ENCODE results near the gene ZC3H12A. TPM values are rescaled to one million over a fixed set of nuclear protein-coding genes. Genes with fewer than 3 reads are reported as not detected.

The ZC3H12A gene
- total RNA-seq, 1 experiment from 2014 or later, result 6.7 TPM

DNA sequence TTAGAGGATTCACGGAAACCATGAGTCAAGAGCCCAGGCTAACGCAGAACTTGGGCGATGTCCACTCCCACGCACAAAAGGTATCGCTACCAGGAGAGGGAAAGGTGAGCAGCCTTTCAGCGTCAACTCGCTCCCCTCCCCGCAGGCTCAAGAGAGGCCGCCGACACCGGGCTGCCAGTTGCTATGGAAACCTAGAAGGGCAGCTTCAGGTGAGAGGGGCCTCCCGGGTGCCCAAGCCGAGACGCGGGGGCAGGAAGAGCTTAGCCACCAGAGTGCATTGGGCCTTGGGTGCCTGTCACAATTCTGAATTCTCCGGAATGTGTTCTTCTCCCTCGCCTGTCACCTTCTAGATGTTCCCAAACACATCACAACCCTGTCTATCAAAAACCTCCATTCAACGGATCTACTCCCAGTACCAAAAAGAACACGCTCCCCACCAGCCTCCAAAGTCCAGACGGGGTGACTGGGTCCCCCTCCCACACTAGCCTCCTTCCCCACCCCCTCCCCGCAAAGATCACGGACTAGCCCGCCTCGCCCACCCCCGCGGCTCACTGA lies 39.5 kb downstream of the ZC3H12A start:
- H4K5ac ChIP-seq (ENCODE audit: insufficient read length, low read depth, low read length), result no peak overlapping the region
- Mint-ChIP-seq H3K9me3 (no peaks in the 10 kb centered on the region), H3K36me3 (ENCODE audit: insufficient read depth in 1 of 3, low read depth in 3 of 3) (peaks cover 9 to 29% (median 25%) of the 10 kb centered on the region in 3 experiments; a peak in 6 of 7 replicates), H3K4me3 (peak overlapping the region; percentile 90 to 97), H3K27ac (peak overlapping the region; percentile 20 to 90 (median 84); a peak in 4 of 7 replicates), H3K4me1 (peaks cover 17 to 18% of the 10 kb centered on the region in 2 experiments), H3K27me3 (ENCODE audit: low read depth) (peaks cover 7% of the 10 kb centered on the region)
- no peak overlapping the region for H3K14ac ChIP-seq (ENCODE audit: insufficient read depth, low read length)
- no peak overlapping the region for H3K56ac ChIP-seq (ENCODE audit: insufficient read length, low read depth, low read length)
- H3K9me3 ChIP-seq (ENCODE audit: control insufficient read depth, low read depth, low read length), result no peaks in the 10 kb centered on the region
- no peak overlapping the region for H2BK20ac ChIP-seq (ENCODE audit: low read depth, low read length, poor library complexity, severe bottlenecking)
- no peak overlapping the region for H2BK120ac ChIP-seq (ENCODE audit: low read depth, low read length, poor library complexity, severe bottlenecking)
- no peak overlapping the region for H3K23ac ChIP-seq (ENCODE audit: insufficient read length, low read depth, low read length)
- no peak overlapping the region for H4K8ac ChIP-seq (replicated peaks; ENCODE audit: insufficient read length, low read depth, low read length)
- H2BK5ac ChIP-seq (ENCODE audit: insufficient read length, low read length), result no peak overlapping the region
- peaks cover 7% of the 10 kb centered on the region for H3K23me2 ChIP-seq (ENCODE audit: insufficient read length, low read depth, low read length, poor library complexity, severe bottlenecking)
- H2AK5ac ChIP-seq (ENCODE audit: insufficient read length, low read length), result no peak overlapping the region
- H2BK12ac ChIP-seq (ENCODE audit: insufficient read length, low read depth, low read length), result no peak overlapping the region
- no peak overlapping the region for H3K18ac ChIP-seq (ENCODE audit: insufficient read length, low read depth, low read length)
- H3K27me3 ChIP-seq (ENCODE audit: insufficient read depth, low read length), result no peaks in the 10 kb centered on the region
- DNase-seq, result peak; percentile 75
- H3K4me1 ChIP-seq (ENCODE audit: insufficient read depth, low read length), result no peaks in the 10 kb centered on the region
- no peak overlapping the region for H2BK15ac ChIP-seq (ENCODE audit: low read depth, low read length)
- H3K79me2 ChIP-seq (ENCODE audit: insufficient read depth, low read length), result no peaks in the 10 kb centered on the region
- H3K79me1 ChIP-seq (ENCODE audit: insufficient read depth, low read depth, low read length, poor library complexity, severe bottlenecking), result no peaks in the 10 kb centered on the region
- no peaks in the 10 kb centered on the region for H4K20me1 ChIP-seq (ENCODE audit: control insufficient read depth, insufficient read depth, insufficient read length)
- TF ChIP-seq CTCF (conservative IDR thresholded peaks at IDR 0.05), result no peak
- H3K4ac ChIP-seq (ENCODE audit: low read depth, low read length), result no peak overlapping the region
- H3K9ac ChIP-seq (ENCODE audit: extremely low read depth, insufficient read length, low read length), result no peak overlapping the region
- no peak overlapping the region for H4K91ac ChIP-seq (ENCODE audit: insufficient read length, low read depth, low read length)
- no peak overlapping the region for H3K27ac ChIP-seq (ENCODE audit: insufficient read length, low read depth, low read length)
- peak overlapping the region; percentile 89 for H3K4me2 ChIP-seq (ENCODE audit: insufficient read depth, insufficient read length, low read length)
- H2AFZ ChIP-seq (ENCODE audit: low read length), result no peak overlapping the region
- whole genome bisulfite sequencing (ENCODE audit: extremely low coverage, insufficient read length, low lambda C conversion rate), result no CpG with 5 or more reads among the region's 26 CpGs
- no peak overlapping the region for H3T11ph ChIP-seq (ENCODE audit: low read length)

Data from H9 (cell line).